ENCODE data around the gene CNOT3. TPM values are rescaled to one million over a fixed set of nuclear protein-coding genes. Genes with fewer than 3 reads are reported as not detected.
A peak's percentile ranks its signal among the peaks of the same experiment; 100 is the strongest.
"Not testable (repeated sequence)": the region's sequence is repeated elsewhere in the genome, so short reads cannot be mapped to it uniquely, and the experiment has no call there.

Gene CNOT3
- total and polyA plus RNA-seq, 2 donors = 7.6 to 27.8 TPM

DNA sequence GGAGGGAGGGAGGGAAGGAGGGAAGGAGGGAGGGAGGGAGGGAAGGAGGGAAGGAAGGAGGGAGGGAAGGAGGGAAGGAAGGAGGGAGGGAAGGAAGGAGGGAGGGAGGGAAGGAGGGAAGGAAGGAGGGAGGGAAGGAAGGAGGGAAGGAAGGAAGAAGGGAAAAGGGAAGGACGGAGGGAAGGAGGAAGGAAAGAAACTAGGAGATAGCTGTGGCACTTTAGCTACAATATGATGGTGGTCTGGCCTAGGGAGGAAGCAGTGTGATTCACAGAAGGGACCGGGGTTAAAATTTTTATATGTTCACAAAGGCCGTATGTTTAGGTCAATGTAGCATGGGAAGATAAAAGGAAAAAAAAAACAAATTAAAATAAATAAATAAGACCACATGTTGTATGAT is 44.3 kb downstream of the CNOT3 start:
- H3K36me3 ChIP-seq (ENCODE audit: control insufficient read depth in 2 of 2, insufficient read depth in 2 of 2, low read length in 1 of 2) = peaks cover 3 to 26% of the 10 kb centered on the region in 2 donors
- not testable (repeated sequence) for H3K27ac ChIP-seq (ENCODE audit: low read depth in 1 of 2, low read length in 1 of 2); H3K9me3 ChIP-seq (ENCODE audit: control insufficient read depth in 2 of 2, insufficient read depth in 1 of 2, low read length in 1 of 2); DNase-seq (ENCODE audit: low read depth in 6 of 9, low spot score in 9 of 9); H3K4me3 ChIP-seq (ENCODE audit: low read length in 2 of 2); H3K27me3 ChIP-seq (ENCODE audit: control insufficient read depth in 2 of 2, insufficient read depth in 1 of 2, low read length in 1 of 2)
- H3K4me1 ChIP-seq (ENCODE audit: control insufficient read depth in 2 of 2, insufficient read depth in 2 of 2, low read length in 2 of 2) = peaks cover 0 to 14% of the 10 kb centered on the region in 2 donors
- 98% methylated on average over 3 of the region's 3 CpGs for WGBS

DNA sequence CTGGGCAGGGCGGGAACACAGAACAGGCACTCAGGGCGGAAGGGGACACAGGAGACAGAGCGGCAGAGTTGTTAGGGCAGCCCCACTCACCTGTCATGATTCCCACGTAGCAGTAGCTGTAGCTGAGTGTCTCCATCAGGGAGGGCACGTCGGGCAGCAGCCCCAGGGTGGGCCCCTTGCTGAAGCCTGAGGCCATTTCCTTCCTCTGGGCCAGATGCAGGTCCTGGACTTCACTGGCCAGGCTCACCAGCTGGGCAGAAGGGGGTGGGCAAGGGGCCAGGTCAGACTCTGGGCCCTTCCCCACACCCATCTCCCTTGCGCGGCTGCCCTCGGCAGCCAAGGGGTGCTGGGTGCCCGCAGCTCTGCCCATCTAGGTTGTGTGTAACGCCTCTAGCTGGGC is 45.9 kb downstream of the CNOT3 start:
- H3K4me3 ChIP-seq (ENCODE audit: low read length in 2 of 2) = no peak overlapping the region
- no peaks in the 10 kb centered on the region for H3K9me3 ChIP-seq (ENCODE audit: control insufficient read depth in 2 of 2, insufficient read depth in 1 of 2, low read length in 1 of 2)
- 97% methylated on average over 11 of the region's 11 CpGs for WGBS
- no peak for DNase-seq (ENCODE audit: low read depth in 6 of 9, low spot score in 9 of 9)
- H3K27me3 ChIP-seq (ENCODE audit: control insufficient read depth in 2 of 2, insufficient read depth in 1 of 2, low read length in 1 of 2) = no peaks in the 10 kb centered on the region
- H3K4me1 ChIP-seq (ENCODE audit: control insufficient read depth in 2 of 2, insufficient read depth in 2 of 2, low read length in 2 of 2) = peaks cover 6 to 21% of the 10 kb centered on the region in 2 donors
- no peak overlapping the region for H3K27ac ChIP-seq (ENCODE audit: low read depth in 1 of 2, low read length in 1 of 2)
- peaks cover 4 to 28% of the 10 kb centered on the region in 2 donors for H3K36me3 ChIP-seq (ENCODE audit: control insufficient read depth in 2 of 2, insufficient read depth in 2 of 2, low read length in 1 of 2)

DNA sequence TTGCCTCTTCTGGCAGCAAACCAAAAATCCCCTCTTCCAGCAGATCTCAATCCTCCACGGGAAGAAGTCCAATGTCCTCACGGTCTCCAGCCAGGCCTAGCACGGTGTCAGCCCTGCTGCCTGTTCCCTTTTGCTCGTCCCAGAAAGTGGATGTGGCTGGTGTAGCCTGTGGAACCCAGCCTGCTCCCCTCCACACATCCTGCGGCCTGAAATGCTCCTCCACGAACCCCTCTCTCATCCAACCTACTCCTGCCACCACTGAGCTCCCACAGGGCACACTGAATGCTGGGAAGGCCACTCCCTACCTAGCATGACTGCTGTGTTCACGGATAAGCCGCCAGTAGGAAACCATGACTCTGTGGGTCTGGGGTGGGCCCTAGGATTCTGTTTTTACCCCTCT is 48.8 kb downstream of the CNOT3 start:
- peaks cover 10 to 11% of the 10 kb centered on the region in 2 donors for H3K4me1 ChIP-seq (ENCODE audit: control insufficient read depth in 2 of 2, insufficient read depth in 2 of 2, low read length in 2 of 2)
- DNase-seq (ENCODE audit: low read depth in 6 of 9, low spot score in 9 of 9) = no peak
- H3K4me3 ChIP-seq (ENCODE audit: low read length in 2 of 2) = no peak overlapping the region
- no peaks in the 10 kb centered on the region for H3K27me3 ChIP-seq (ENCODE audit: control insufficient read depth in 2 of 2, insufficient read depth in 1 of 2, low read length in 1 of 2)
- peaks cover 4 to 17% of the 10 kb centered on the region in 2 donors for H3K36me3 ChIP-seq (ENCODE audit: control insufficient read depth in 2 of 2, insufficient read depth in 2 of 2, low read length in 1 of 2)
- H3K27ac ChIP-seq (ENCODE audit: low read depth in 1 of 2, low read length in 1 of 2) = no peak overlapping the region
- 96% methylated on average over 8 of the region's 8 CpGs for WGBS
- no peaks in the 10 kb centered on the region for H3K9me3 ChIP-seq (ENCODE audit: control insufficient read depth in 2 of 2, insufficient read depth in 1 of 2, low read length in 1 of 2)

DNA sequence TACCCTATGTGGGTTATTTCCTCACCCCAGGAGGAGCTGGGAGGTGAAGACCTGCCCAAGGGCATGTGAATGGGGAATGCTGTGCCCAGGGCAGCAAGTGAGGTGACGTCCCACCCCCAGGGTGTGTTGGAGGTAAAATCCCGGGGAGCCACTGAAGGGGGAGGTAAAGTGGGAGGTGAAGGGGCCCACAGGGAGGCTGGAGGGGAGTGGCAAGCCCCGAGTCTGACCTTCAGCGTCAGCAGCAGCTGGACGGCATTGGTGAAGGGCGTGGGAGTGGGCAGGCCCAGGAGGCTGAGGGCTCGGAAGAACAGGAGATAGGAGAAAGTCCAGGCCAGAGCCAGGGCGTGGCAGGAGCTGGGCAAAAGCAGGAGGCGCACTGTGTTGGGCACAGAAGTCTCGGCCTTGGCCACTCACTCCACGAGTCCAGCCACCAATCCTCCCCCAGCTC is 49.4 kb downstream of the CNOT3 start:
- H3K9me3 ChIP-seq (ENCODE audit: control insufficient read depth in 2 of 2, insufficient read depth in 1 of 2, low read length in 1 of 2) = no peaks in the 10 kb centered on the region
- H3K4me1 ChIP-seq (ENCODE audit: control insufficient read depth in 2 of 2, insufficient read depth in 2 of 2, low read length in 2 of 2) = peaks cover 15% of the 10 kb centered on the region in 2 donors
- whole genome bisulfite sequencing = 98% methylated on average over 11 of the region's 11 CpGs
- peaks cover 4 to 17% of the 10 kb centered on the region in 2 donors for H3K36me3 ChIP-seq (ENCODE audit: control insufficient read depth in 2 of 2, insufficient read depth in 2 of 2, low read length in 1 of 2)
- no peak for DNase-seq (ENCODE audit: low read depth in 6 of 9, low spot score in 9 of 9)
- no peaks in the 10 kb centered on the region for H3K27me3 ChIP-seq (ENCODE audit: control insufficient read depth in 2 of 2, insufficient read depth in 1 of 2, low read length in 1 of 2)
- H3K27ac ChIP-seq (ENCODE audit: low read depth in 1 of 2, low read length in 1 of 2) = no peak overlapping the region
- no peak overlapping the region for H3K4me3 ChIP-seq (ENCODE audit: low read length in 2 of 2)

DNA sequence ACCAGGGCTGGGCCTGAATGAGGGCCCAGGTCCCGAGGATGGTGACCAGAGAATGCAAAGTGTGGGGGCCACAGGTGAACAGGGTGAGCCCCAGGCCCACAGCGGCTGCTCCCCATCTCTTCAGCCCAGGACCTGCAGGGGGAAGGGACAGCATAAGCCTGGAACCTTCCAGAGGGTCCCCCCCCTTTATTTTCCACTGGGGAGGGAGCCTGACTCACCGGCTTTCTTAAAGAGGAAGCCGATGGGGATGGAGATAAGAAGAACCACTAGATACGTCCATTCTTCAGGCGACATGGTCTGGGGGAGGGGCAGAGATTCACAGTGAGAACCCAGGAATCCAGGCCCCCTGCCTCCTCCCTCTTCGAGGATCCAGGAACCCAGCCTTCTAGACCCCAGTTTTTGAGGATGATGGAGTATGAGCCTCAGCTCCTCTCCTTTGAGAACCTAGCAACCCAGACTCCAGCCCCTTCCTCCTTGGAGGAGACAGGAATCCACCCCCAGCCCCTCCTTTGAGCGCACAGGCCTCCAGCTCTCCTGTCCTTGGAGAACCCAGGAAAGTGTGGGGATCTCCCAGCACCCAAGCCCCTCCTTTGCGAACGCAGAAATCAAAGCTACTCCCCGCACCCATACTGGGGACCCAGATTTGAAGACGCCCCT is 50.8 kb downstream of the CNOT3 start:
- peaks cover 19 to 21% of the 10 kb centered on the region in 2 donors for H3K4me1 ChIP-seq (ENCODE audit: control insufficient read depth in 2 of 2, insufficient read depth in 2 of 2, low read length in 2 of 2)
- peak overlapping the region; percentile 54 to 84 for H3K4me3 ChIP-seq (ENCODE audit: low read length in 2 of 2)
- no peaks in the 10 kb centered on the region for H3K9me3 ChIP-seq (ENCODE audit: control insufficient read depth in 2 of 2, insufficient read depth in 1 of 2, low read length in 1 of 2)
- peak in 1 of 9 donors; percentile 52 for DNase-seq (ENCODE audit: low read depth in 6 of 9, low spot score in 9 of 9)
- H3K27me3 ChIP-seq (ENCODE audit: control insufficient read depth in 2 of 2, insufficient read depth in 1 of 2, low read length in 1 of 2) = no peaks in the 10 kb centered on the region
- H3K27ac ChIP-seq (ENCODE audit: low read depth in 1 of 2, low read length in 1 of 2) = peak overlapping the region; percentile 17 to 56
- 3% methylated on average over 12 of the region's 12 CpGs for WGBS
- H3K36me3 ChIP-seq (ENCODE audit: control insufficient read depth in 2 of 2, insufficient read depth in 2 of 2, low read length in 1 of 2) = peaks cover 10 to 20% of the 10 kb centered on the region in 2 donors

DNA sequence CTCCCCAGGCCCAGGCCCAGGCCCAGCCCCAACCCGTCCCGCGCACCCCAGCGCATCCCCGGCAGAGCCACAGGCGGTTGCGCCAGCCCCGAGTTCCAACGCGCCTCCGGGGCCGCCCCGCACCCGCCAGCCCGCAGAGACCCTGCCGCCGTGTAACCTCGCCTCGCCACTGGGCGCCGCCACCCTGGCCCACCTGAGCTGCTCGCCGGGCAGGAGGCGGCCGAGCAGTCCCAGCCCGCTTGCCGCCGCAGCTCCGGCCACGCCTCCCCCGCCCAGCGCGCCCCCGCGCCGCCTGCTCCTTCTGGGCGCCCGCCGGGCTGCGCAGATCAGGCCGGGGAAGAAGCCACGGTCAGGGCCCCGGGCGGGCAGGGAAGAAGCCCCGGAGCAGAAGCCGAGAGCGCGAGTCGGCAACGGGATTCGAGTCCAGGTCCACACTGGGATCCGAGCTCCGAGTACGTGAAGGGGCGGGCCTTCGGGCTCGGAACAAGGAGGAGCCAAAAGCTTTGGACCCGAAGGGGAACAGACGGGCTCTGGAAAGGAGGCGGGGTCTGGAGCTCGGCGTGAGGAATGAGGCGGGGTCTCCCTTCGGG is 51.7 kb downstream of the CNOT3 start, which contains the start of gene MBOAT7:
Gene MBOAT7, minus strand, starts transcription at position 436 of the 590 bp plus-strand sequence. CDS start 1,072 bp downstream, outside the sequence.
- H3K4me1 ChIP-seq (ENCODE audit: control insufficient read depth in 2 of 2, insufficient read depth in 2 of 2, low read length in 2 of 2) = peaks cover 19 to 21% of the 10 kb centered on the region in 2 donors
- WGBS = under 1% methylated on average over 64 of the region's 64 CpGs
- DNase-seq (ENCODE audit: low read depth in 6 of 9, low spot score in 9 of 9) = no peak

DNA sequence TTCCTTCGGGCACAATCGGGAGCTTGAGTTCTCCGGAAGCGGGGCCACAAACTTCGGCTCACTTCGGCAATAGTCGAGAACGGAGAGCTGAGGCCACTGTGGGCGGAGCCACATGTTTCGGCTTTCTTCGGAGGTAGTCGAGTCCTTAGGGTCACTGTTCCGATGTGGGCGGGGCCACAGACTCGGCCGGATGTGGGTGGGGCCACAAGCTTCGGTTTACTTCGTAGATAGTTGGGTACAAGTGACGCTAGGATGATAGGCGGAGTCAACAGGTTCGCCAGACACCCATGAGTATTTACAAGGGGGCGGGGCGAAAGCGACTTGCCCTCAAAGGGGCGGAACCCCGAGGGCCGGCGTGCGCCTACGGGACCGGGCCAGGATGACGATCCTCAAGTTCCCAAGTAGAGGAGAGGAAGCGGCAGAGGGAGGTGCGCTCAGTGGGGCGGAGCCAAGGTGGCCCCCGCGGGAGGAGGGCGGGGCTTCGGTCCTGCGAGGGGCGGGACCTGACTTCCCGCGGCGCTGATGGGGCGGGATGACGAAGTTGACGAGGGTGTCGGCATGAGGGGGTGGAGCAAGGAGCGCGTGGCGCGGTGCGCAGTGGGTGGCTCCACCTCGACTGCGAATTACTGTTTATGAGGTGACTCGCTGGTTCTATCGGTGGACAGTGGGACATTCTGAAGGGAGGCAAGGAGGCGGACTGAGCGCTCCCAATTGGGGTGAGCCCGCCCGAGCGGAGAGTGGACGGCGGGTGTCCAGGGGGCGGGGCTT is 52.4 kb downstream of the CNOT3 start:
- Histone ChIP-seq H3K4me1 (ENCODE audit: control insufficient read depth in 2 of 2, insufficient read depth in 2 of 2, low read length in 2 of 2) (peaks cover 19 to 21% of the 10 kb centered on the region in 2 donors), H3K27ac (ENCODE audit: low read depth in 1 of 2, low read length in 1 of 2) (peak overlapping the region; percentile 99), H3K9me3 (ENCODE audit: control insufficient read depth in 2 of 2, insufficient read depth in 1 of 2, low read length in 1 of 2) (no peaks in the 10 kb centered on the region), H3K27me3 (ENCODE audit: control insufficient read depth in 2 of 2, insufficient read depth in 1 of 2, low read length in 1 of 2) (no peaks in the 10 kb centered on the region), H3K36me3 (ENCODE audit: control insufficient read depth in 2 of 2, insufficient read depth in 2 of 2, low read length in 1 of 2) (peaks cover 18 to 23% of the 10 kb centered on the region in 2 donors), H3K4me3 (ENCODE audit: low read length in 2 of 2) (peak overlapping the region; percentile 78 to 84)
- DNase-seq (ENCODE audit: low read depth in 6 of 9, low spot score in 9 of 9) = peak; percentile 100
- under 1% methylated on average over 65 of the region's 65 CpGs for WGBS

More for the DNA sequence above, 51.7 kb downstream of the CNOT3 start, which contains the start of gene MBOAT7:
- Histone ChIP-seq H3K36me3 (ENCODE audit: control insufficient read depth in 2 of 2, insufficient read depth in 2 of 2, low read length in 1 of 2) (peaks cover 18 to 19% of the 10 kb centered on the region in 2 donors), H3K4me3 (ENCODE audit: low read length in 2 of 2) (peak within 1 kb of the TSS; percentile 78 to 84), H3K9me3 (ENCODE audit: control insufficient read depth in 2 of 2, insufficient read depth in 1 of 2, low read length in 1 of 2) (no peaks in the 10 kb centered on the region), H3K27me3 (ENCODE audit: control insufficient read depth in 2 of 2, insufficient read depth in 1 of 2, low read length in 1 of 2) (no peaks in the 10 kb centered on the region), H3K27ac (ENCODE audit: low read depth in 1 of 2, low read length in 1 of 2) (peak within 1 kb of the TSS; percentile 99)

DNA sequence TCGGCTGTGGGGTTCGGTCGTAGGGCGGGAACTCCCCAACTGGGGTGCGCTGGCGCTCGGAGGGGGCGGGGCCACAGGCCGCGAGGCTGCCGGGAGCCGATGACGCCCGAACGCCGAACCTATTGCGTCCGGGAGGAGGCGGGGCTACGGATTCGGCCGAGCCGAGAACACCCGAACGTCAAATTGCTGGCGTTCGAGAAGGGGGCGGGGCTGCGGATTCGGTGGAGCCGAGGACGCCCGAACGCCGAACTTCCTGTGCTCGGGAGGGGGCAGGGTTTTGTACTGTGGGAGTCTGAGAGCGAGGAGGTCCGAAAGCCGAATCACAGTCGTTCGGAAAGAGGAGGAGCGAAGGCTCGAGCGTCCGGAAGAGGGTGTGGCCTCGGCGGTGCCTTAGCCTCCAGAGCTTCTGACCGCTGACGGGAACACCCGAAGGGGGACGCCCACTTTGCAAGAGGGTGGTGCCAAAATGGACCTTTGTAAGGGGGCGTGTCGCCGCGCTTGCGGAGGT is 53.0 kb downstream of the CNOT3 start:
- peak; percentile 97 to 100 (median 100) for DNase-seq (ENCODE audit: low read depth in 6 of 9, low spot score in 9 of 9)
- Histone ChIP-seq H3K36me3 (ENCODE audit: control insufficient read depth in 2 of 2, insufficient read depth in 2 of 2, low read length in 1 of 2) (peaks cover 23% of the 10 kb centered on the region in 2 donors), H3K9me3 (ENCODE audit: control insufficient read depth in 2 of 2, insufficient read depth in 1 of 2, low read length in 1 of 2) (no peaks in the 10 kb centered on the region), H3K4me3 (ENCODE audit: low read length in 2 of 2) (peak overlapping the region; percentile 78 to 84), H3K27me3 (ENCODE audit: control insufficient read depth in 2 of 2, insufficient read depth in 1 of 2, low read length in 1 of 2) (no peaks in the 10 kb centered on the region), H3K4me1 (ENCODE audit: control insufficient read depth in 2 of 2, insufficient read depth in 2 of 2, low read length in 2 of 2) (peaks cover 19 to 21% of the 10 kb centered on the region in 2 donors), H3K27ac (ENCODE audit: low read depth in 1 of 2, low read length in 1 of 2) (peak overlapping the region; percentile 99)
- WGBS = under 1% methylated on average over 56 of the region's 56 CpGs

All from thymus (tissue), 11 donors.